GM18505 (cell line): ENCODE measurements around the gene PIGN.

Source experiments
- ATAC-seq: cut with Tn5 transposase; IDR thresholded peaks from one replicate; pipeline ENCODE4 v1.9.1; 2021; ENCODE audit not compliant: unreplicated experiment
- POLR2A ChIP-seq: IDR thresholded peaks from 4 replicates; pipeline ENCODE4 v1.6.1; 2011; ENCODE audit warnings: borderline replicate concordance; ENCODE audit not compliant: insufficient read depth, insufficient read length; ENCODE audit errors: extremely low read depth

The PIGN gene

GRCh38 chr18:62118328-62118727, 68.5 kb downstream of the PIGN start:
- TF ChIP-seq POLR2A, result no peak
- ATAC-seq, result no peak

GRCh38 chr18:62109676-62110075, 77.2 kb downstream of the PIGN start:
- ATAC-seq, result no peak
- TF ChIP-seq POLR2A, result no peak

GRCh38 chr18:62107881-62108280, 79.0 kb downstream of the PIGN start:
- no peak for TF ChIP-seq POLR2A
- no peak for ATAC-seq

GRCh38 chr18:62106271-62106670, 80.6 kb downstream of the PIGN start:
- no peak for ATAC-seq
- TF ChIP-seq POLR2A, result no peak

GRCh38 chr18:62105376-62105775, 81.5 kb downstream of the PIGN start:
- TF ChIP-seq POLR2A, result no peak
- ATAC-seq, result no peak

GRCh38 chr18:62102221-62102620, 84.6 kb downstream of the PIGN start:
- no peak for TF ChIP-seq POLR2A
- peak; percentile 57 for ATAC-seq

GRCh38 chr18:62101321-62101721, 85.5 kb downstream of the PIGN start:
- no peak for TF ChIP-seq POLR2A
- ATAC-seq, result no peak

- no peak for TF ChIP-seq POLR2A
- no peak for ATAC-seq
These were observed 87.9 kb downstream of the PIGN start for GRCh38 chr18:62098960-62099359.

- TF ChIP-seq POLR2A, result no peak
- ATAC-seq, result no peak
These were observed 89.2 kb downstream of the PIGN start for GRCh38 chr18:62097698-62098097.

GRCh38 chr18:62091487-62092120, 95.3 kb downstream of the PIGN start:
- no peak for ATAC-seq
- no peak for TF ChIP-seq POLR2A

GRCh38 chr18:62089174-62089573, 97.7 kb downstream of the PIGN start:
- no peak for TF ChIP-seq POLR2A
- no peak for ATAC-seq

GRCh38 chr18:62088156-62088555, 98.7 kb downstream of the PIGN start:
- no peak for TF ChIP-seq POLR2A
- no peak for ATAC-seq

- no peak for ATAC-seq
- no peak for TF ChIP-seq POLR2A
These were observed 101.1 kb downstream of the PIGN start for GRCh38 chr18:62085756-62086155.

GRCh38 chr18:62081761-62082294, 105.0 kb downstream of the PIGN start:
- no peak for ATAC-seq

More at GRCh38 chr18:62081761-62082294, 105.0 kb downstream of the PIGN start:
- no peak for TF ChIP-seq POLR2A
